ENCODE measurements around the gene CNTN5. TPM values are rescaled to one million over a fixed set of nuclear protein-coding genes. Genes with fewer than 3 reads are reported as not detected.

CNTN5 gene
- total RNA-seq, 2 experiments from 2014 or later, result not detected

DNA sequence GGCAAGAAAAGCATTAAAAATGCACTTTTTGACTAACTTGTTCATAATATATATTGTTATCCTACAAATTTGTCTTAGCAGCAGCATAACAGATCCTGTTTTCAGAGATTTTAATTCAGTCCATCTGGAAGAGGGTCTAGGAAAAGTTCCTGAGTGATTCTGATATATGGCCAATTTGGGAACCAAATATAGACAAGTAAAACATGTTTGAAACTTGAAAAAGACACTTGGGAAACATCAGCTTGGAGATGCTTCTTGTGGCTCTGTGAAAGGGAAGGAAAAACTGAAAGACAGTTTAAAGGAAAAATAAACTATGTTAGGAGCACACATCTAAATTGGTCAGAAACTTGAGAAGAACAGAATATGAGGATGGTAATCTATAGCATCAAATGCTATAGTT lies 697.5 kb downstream of the CNTN5 start:
- ChIA-PET CTCF (no interaction called here), POLR2A (no interaction called here)
- no peaks in the 10 kb centered on the region for H3K4me1 Mint-ChIP-seq (ENCODE audit: low read depth)
- no peaks in the 10 kb centered on the region for H3K36me3 Mint-ChIP-seq (ENCODE audit: low read depth)
- ATAC-seq (ENCODE audit: poor library complexity) (no peak), DNase-seq (no peak)
- no peak overlapping the region for H3K27ac Mint-ChIP-seq
- H3K27ac ChIP-seq (ENCODE audit: low read depth in 1 of 2, low read length in 2 of 2), result no peak overlapping the region
- intact Hi-C loops (cut with DNase I, micrococcal nuclease), result no loop called here
- no peaks in the 10 kb centered on the region for H3K27me3 Mint-ChIP-seq
- H3K4me1 ChIP-seq (ENCODE audit: insufficient read depth, low read length), result no peaks in the 10 kb centered on the region
- no peak overlapping the region for H3K4me3 Mint-ChIP-seq
- no peaks in the 10 kb centered on the region for H3K9me3 ChIP-seq (ENCODE audit: control insufficient read depth in 1 of 2, insufficient read depth in 1 of 2, low read length in 2 of 2)
- H3K36me3 ChIP-seq (ENCODE audit: insufficient read depth, low read length), result no peaks in the 10 kb centered on the region
- H3K9me3 Mint-ChIP-seq, result peaks cover 16% of the 10 kb centered on the region
- no peak overlapping the region for H3K4me3 ChIP-seq (ENCODE audit: low read length)
- TF ChIP-seq, protein P1, sequence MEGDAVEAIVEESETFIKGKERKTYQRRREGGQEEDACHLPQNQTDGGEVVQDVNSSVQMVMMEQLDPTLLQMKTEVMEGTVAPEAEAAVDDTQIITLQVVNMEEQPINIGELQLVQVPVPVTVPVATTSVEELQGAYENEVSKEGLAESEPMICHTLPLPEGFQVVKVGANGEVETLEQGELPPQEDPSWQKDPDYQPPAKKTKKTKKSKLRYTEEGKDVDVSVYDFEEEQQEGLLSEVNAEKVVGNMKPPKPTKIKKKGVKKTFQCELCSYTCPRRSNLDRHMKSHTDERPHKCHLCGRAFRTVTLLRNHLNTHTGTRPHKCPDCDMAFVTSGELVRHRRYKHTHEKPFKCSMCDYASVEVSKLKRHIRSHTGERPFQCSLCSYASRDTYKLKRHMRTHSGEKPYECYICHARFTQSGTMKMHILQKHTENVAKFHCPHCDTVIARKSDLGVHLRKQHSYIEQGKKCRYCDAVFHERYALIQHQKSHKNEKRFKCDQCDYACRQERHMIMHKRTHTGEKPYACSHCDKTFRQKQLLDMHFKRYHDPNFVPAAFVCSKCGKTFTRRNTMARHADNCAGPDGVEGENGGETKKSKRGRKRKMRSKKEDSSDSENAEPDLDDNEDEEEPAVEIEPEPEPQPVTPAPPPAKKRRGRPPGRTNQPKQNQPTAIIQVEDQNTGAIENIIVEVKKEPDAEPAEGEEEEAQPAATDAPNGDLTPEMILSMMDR (IDR thresholded peaks at IDR 0.05), result no peak
- no peaks in the 10 kb centered on the region for H3K27me3 ChIP-seq (ENCODE audit: control insufficient read depth in 1 of 2, insufficient read depth in 2 of 2, low read length in 2 of 2)

GRCh38 chr11:99739464-99740089 lies 718.8 kb downstream of the CNTN5 start:
- H3K4me1 ChIP-seq (ENCODE audit: insufficient read depth, low read length), result no peaks in the 10 kb centered on the region
- no peaks in the 10 kb centered on the region for H3K27me3 ChIP-seq (ENCODE audit: control insufficient read depth in 1 of 2, insufficient read depth in 2 of 2, low read length in 2 of 2)
- no peaks in the 10 kb centered on the region for H3K36me3 Mint-ChIP-seq (ENCODE audit: low read depth)
- intact Hi-C loops (cut with DNase I, micrococcal nuclease), result no loop called here
- no peak overlapping the region for H3K27ac ChIP-seq (ENCODE audit: low read depth in 1 of 2, low read length in 2 of 2)
- no peaks in the 10 kb centered on the region for H3K36me3 ChIP-seq (ENCODE audit: insufficient read depth, low read length)
- TF ChIP-seq, protein P1 (IDR thresholded peaks at IDR 0.05), result no peak
- H3K4me1 Mint-ChIP-seq (ENCODE audit: low read depth), result no peaks in the 10 kb centered on the region
- H3K4me3 Mint-ChIP-seq, result no peak overlapping the region
- no peak for ATAC-seq (ENCODE audit: poor library complexity)
- peaks cover 0 to 3% of the 10 kb centered on the region in 2 experiments for H3K9me3 ChIP-seq (ENCODE audit: control insufficient read depth in 1 of 2, insufficient read depth in 1 of 2, low read length in 2 of 2)
- no peak overlapping the region for H3K4me3 ChIP-seq (ENCODE audit: low read length)
- ChIA-PET POLR2A (no interaction called here), CTCF (no interaction called here)
- H3K27ac Mint-ChIP-seq, result no peak overlapping the region
- DNase-seq, result no peak
- H3K9me3 Mint-ChIP-seq, result peaks cover 2% of the 10 kb centered on the region
- no peaks in the 10 kb centered on the region for H3K27me3 Mint-ChIP-seq

DNA sequence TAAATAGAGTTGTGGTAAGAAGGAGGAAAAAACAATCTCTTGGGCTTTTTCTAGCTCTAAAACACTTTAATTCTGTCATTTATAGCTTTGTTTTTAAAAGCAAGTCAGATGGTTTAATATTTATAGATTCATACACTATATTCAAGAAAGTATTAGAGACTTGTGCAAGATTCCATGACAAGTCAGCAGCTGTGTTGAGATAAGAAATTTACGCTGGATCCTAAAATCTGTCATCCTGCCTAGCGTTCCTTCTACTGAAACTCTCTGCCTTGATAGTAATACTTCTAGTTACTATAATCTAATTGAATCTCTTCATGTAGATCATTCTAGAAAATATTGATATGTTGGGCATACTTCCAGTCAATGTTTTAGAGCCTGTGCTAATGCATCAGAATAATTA lies 721.8 kb downstream of the CNTN5 start:
- intact Hi-C loops (cut with DNase I, micrococcal nuclease), result no loop called here
- Mint-ChIP-seq H3K4me3 (no peak overlapping the region), H3K27ac (no peak overlapping the region), H3K27me3 (no peaks in the 10 kb centered on the region), H3K36me3 (ENCODE audit: low read depth) (no peaks in the 10 kb centered on the region), H3K4me1 (ENCODE audit: low read depth) (no peaks in the 10 kb centered on the region), H3K9me3 (peaks cover 2% of the 10 kb centered on the region)
- CTCF ChIA-PET, result no interaction called here
- POLR2A ChIA-PET, result no interaction called here
- DNase-seq, result no peak
- TF ChIP-seq, protein P1 (IDR thresholded peaks at IDR 0.05), result no peak
- Histone ChIP-seq H3K4me3 (ENCODE audit: low read length) (no peak overlapping the region), H3K27ac (ENCODE audit: low read depth in 1 of 2, low read length in 2 of 2) (no peak overlapping the region), H3K4me1 (ENCODE audit: insufficient read depth, low read length) (no peaks in the 10 kb centered on the region), H3K27me3 (ENCODE audit: control insufficient read depth in 1 of 2, insufficient read depth in 2 of 2, low read length in 2 of 2) (no peaks in the 10 kb centered on the region), H3K9me3 (ENCODE audit: control insufficient read depth in 1 of 2, insufficient read depth in 1 of 2, low read length in 2 of 2) (peaks cover 0 to 3% of the 10 kb centered on the region in 2 experiments), H3K36me3 (ENCODE audit: insufficient read depth, low read length) (no peaks in the 10 kb centered on the region)
- ATAC-seq (ENCODE audit: poor library complexity), result no peak

Data from CD4-positive, alpha-beta T cell (primary cell).